Liver (tissue), 3 donors: ENCODE results near the gene CCDC74A.
"Not testable (repeated sequence)": the region's sequence is repeated elsewhere in the genome, so short reads cannot be mapped to it uniquely, and the experiment has no call there.

Source experiments
- ATF3 ChIP-seq: IDR thresholded peaks from 2 replicates; pipeline ENCODE4 v1.6.1; 2016; ENCODE audit warnings: antibody characterized with exemption
- CTCF ChIP-seq: fragments of 150-350 bp; IDR thresholded peaks from 2 replicates; pipeline ENCODE4 v1.5.1; 2017; ENCODE audit warnings: improper control_type of control experiment, low read depth, low read length; ENCODE audit not compliant: missing input control
- FOXA1 ChIP-seq: IDR thresholded peaks from 2 replicates; pipeline ENCODE4 v1.6.1; 2016; ENCODE audit warnings: antibody characterized with exemption
- HNF4G ChIP-seq: IDR thresholded peaks from 2 replicates; pipeline ENCODE4 v1.6.1; 2016; ENCODE audit warnings: antibody characterized with exemption
- JUND ChIP-seq, 2 donors: IDR thresholded peaks; 2 replicates each; pipeline ENCODE4 v1.6.1; 2016; ENCODE audit warnings: antibody characterized with exemption in 2 of 2
- MAX ChIP-seq: IDR thresholded peaks from 2 replicates; pipeline ENCODE4 v1.6.1; 2016; ENCODE audit warnings: antibody characterized with exemption
- RAD21 ChIP-seq, 2 donors: IDR thresholded peaks; 2 replicates each; pipeline ENCODE4 v1.6.1; 2016; ENCODE audit warnings: antibody characterized with exemption in 2 of 2, mild to moderate bottlenecking in 2 of 2
- REST ChIP-seq: IDR thresholded peaks from 2 replicates; pipeline ENCODE4 v1.6.1; 2016; ENCODE audit warnings: antibody characterized with exemption, mild to moderate bottlenecking
- RXRA ChIP-seq, 2 donors: IDR thresholded peaks; 2 replicates each; pipeline ENCODE4 v1.6.1; 2017 to 2018; ENCODE audit warnings: antibody characterized with exemption in 2 of 2, mild to moderate bottlenecking in 1 of 2
- TAF1 ChIP-seq: conservative IDR thresholded peaks from 2 replicates; pipeline ENCODE4 v1.6.1; 2016; ENCODE audit warnings: antibody characterized with exemption, mild to moderate bottlenecking
- YY1 ChIP-seq: IDR thresholded peaks from 2 replicates; pipeline ENCODE4 v1.6.1; 2016; ENCODE audit warnings: antibody characterized with exemption, mild to moderate bottlenecking
- ZBTB33 ChIP-seq: IDR thresholded peaks from 2 replicates; pipeline ENCODE4 v1.6.1; 2016; ENCODE audit warnings: antibody characterized with exemption
- donor health status: healthy.
- donor health status: healthy.

- TF ChIP-seq CTCF; REST; RAD21 (IDR thresholded peaks at IDR 0.05); JUND (IDR thresholded peaks at IDR 0.05); ZBTB33; MAX; HNF4G; TAF1; ATF3; YY1; FOXA1; RXRA (IDR thresholded peaks at IDR 0.05): not testable (repeated sequence)
Observed at GRCh38 chr2:131535951-131536826, 8.5 kb downstream of the CCDC74A start.
